Measurements from ENCODE around the gene IRS2.
A peak's percentile ranks its signal among the peaks of the same experiment; 100 is the strongest.
"Not testable (repeated sequence)": the region's sequence is repeated elsewhere in the genome, so short reads cannot be mapped to it uniquely, and the experiment has no call there.

Gene IRS2, protein sequence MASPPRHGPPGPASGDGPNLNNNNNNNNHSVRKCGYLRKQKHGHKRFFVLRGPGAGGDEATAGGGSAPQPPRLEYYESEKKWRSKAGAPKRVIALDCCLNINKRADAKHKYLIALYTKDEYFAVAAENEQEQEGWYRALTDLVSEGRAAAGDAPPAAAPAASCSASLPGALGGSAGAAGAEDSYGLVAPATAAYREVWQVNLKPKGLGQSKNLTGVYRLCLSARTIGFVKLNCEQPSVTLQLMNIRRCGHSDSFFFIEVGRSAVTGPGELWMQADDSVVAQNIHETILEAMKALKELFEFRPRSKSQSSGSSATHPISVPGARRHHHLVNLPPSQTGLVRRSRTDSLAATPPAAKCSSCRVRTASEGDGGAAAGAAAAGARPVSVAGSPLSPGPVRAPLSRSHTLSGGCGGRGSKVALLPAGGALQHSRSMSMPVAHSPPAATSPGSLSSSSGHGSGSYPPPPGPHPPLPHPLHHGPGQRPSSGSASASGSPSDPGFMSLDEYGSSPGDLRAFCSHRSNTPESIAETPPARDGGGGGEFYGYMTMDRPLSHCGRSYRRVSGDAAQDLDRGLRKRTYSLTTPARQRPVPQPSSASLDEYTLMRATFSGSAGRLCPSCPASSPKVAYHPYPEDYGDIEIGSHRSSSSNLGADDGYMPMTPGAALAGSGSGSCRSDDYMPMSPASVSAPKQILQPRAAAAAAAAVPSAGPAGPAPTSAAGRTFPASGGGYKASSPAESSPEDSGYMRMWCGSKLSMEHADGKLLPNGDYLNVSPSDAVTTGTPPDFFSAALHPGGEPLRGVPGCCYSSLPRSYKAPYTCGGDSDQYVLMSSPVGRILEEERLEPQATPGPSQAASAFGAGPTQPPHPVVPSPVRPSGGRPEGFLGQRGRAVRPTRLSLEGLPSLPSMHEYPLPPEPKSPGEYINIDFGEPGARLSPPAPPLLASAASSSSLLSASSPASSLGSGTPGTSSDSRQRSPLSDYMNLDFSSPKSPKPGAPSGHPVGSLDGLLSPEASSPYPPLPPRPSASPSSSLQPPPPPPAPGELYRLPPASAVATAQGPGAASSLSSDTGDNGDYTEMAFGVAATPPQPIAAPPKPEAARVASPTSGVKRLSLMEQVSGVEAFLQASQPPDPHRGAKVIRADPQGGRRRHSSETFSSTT (N-terminal part only)

DNA sequence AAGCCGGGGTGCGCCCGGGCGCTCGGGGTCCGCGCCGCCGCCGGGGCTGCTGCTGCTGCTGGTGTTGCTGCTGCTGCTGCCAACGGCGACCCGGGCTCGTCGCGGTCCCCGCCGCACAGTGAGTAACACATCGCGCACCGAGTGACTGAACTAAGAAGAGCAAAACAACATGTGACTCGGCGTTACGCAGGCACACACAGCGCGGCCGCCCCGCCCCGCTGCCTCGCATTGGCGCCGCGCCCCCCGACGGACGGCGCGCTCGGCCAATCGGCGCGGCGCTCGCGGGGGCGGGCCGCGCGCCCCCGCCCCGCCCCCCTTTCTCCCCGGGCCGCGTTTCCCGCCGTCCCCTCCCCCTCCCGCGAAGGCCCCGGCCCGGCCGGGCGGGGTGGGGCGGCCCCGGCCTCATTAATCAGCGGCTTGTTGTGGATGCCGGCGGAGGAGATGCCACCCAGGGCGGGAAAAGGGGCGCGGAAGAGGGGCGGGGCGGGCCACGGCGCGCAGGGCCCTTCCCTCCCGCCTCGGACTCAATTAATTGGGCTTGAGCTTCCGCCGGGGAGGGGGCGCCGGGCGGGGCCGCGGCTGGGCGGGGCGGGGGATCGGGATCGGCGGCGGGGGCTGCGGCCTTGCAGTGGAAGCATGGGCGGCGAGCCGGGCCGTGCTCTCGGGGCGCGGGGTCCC lies at the start of gene IRS2:
IRS2 (minus strand) TSS at position 127 of the 678 bp plus-strand sequence. CDS start 530 bp downstream, outside the sequence.
- peak; percentile 89 for DNase-seq (ENCODE audit: low read depth)

DNA sequence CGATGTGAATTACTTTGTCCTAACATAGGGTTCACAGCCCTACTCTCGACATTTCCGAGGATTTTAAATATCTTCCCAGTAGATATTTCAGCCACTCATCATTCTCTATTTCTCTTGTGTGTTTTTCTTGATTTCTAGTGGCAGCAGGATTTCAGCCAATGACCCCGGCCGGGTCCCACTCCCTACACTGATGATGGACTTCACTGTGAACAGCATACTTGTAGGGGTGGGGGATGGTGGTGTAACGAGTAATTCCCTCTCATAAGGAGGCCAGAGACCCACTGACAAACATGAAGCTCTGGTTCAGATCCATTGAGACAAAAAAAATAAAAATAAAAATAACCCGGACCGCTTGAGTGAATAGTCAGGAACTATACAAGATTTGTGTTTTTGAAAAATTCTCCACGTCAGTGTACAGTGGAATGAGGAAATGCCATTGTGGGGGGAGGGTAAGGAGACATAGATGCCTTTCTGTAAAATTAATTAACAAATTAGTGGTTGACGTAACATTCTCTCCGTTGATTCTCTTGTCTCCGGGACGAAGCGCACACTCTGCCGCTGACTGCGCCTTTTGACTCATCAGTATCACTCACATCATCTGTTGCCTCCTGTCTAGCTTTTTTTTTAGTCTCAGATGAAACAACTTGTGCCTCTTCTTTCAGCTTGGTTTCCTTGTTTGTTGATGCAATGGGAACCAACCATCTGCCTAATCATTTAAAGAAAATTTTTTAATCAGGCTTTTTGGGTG lies 48.8 kb upstream of the IRS2 start:
- DNase-seq (ENCODE audit: low read depth) = no peak

GRCh38 chr13:109833940-109834339 lies 47.6 kb upstream of the IRS2 start:
- no peak for DNase-seq (ENCODE audit: low read depth)

GRCh38 chr13:109833071-109833470 lies 46.7 kb upstream of the IRS2 start:
- no peak for DNase-seq (ENCODE audit: low read depth)

GRCh38 chr13:109828591-109829316 lies 42.4 kb upstream of the IRS2 start:
- DNase-seq (ENCODE audit: low read depth) = not testable (repeated sequence)

DNA sequence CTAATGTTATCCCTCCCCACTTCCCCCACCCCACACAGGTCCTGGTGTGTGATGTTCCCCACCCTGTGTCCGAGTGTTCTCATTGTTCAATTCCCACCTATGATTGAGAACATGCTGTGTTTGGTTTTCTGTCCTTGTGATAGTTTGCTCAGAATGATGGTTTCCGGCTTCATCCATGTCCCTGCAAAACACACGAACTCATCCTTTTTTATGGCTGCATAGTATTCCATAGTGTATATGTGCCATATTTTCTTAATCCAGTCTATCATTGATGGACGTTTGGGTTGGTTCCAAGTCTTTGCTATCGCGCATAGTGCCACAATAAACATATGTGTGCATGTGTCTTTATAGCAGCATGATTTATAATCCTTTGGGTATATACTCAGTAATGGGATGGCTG lies 36.8 kb upstream of the IRS2 start:
- DNase-seq (ENCODE audit: low read depth) = not testable (repeated sequence)

DNA sequence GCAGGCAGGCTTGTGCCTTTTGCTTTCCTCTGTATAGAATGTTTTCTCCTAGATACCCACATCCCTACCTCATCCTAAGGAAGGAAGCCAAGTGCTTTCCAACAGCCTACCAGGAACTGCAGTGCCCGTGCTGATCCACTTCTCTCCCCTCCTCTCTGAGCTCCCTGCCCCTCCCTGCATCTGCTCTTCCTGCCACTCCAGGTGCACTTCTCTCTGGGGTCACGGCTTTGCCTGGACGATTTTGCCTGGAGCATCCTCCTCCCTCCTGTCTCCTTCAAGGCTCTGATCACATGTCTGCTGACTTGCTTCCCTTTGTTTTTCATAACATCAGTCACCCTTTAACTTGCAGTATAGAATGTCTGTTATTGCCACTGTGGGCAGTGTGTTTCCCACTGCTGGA lies 34.7 kb upstream of the IRS2 start:
- no peak for DNase-seq (ENCODE audit: low read depth)

GRCh38 chr13:109819874-109820273 lies 33.5 kb upstream of the IRS2 start:
- DNase-seq (ENCODE audit: low read depth) = no peak

DNA sequence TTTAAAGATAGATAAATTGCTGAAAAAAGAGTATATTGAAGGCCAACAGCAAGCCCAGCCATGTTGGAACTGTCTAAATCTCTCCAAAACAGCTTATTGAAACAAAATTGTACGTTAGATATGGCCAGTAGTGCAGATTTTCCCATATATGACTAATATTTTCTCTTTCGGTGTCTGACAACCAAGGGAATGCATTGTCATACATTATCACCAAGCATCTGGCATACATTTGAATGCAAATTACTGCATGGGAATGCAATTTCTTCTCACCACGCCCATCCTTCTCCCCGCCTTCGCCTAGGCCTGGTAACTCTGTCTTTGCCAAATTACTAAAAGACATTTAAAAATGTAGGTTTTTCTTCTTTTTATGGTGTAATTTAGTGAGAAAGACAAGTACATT lies 32.5 kb upstream of the IRS2 start:
- no peak for DNase-seq (ENCODE audit: low read depth)

- DNase-seq (ENCODE audit: low read depth) = no peak
Measured at GRCh38 chr13:109817591-109818535, 31.5 kb upstream of the IRS2 start.

DNA sequence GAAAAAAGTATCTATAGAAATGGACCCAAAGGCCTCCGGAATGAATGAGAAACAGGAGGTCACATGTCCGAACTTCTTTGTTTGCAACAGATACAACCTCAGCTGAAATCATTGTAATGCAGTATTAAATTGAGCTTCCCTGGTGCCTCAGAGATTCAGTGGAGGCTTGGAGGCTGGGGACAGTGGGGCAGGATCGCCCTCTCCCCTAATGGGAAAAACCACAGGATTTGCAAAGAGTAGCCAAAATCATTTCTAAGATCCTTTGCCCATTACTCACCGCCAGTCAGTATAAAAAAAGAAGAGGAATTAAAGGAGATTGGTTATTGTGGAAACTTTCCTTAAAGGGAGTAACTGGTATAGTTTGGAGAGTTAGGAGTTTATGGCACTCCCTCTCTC lies 30.4 kb upstream of the IRS2 start:
- DNase-seq (ENCODE audit: low read depth) = no peak

GRCh38 chr13:109816112-109816807 lies 29.9 kb upstream of the IRS2 start:
- no peak for DNase-seq (ENCODE audit: low read depth)

DNA sequence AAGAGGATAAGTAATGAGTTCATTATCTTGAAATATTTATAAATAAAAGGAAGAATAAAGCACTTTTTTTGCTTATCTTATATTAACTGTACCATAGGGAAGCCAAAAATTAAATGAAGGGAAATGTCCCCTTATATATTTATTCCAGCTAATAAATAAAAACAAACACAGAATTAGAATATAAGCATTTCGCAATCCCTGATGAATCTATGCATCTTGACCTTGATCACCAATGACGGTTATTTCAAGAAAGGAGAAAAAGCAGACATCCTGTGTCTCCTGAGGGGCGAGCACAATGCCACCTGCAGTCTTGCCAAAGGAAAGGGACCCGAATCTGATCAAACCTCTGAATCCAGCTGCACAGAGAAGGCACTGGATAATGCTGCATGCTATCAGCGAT lies 29.3 kb upstream of the IRS2 start:
- DNase-seq (ENCODE audit: low read depth) = no peak

GRCh38 chr13:109813663-109814062 lies 27.3 kb upstream of the IRS2 start:
- DNase-seq (ENCODE audit: low read depth) = no peak

GRCh38 chr13:109812382-109812781 lies 26.0 kb upstream of the IRS2 start:
- no peak for DNase-seq (ENCODE audit: low read depth)

GRCh38 chr13:109810761-109811510 lies 24.6 kb upstream of the IRS2 start:
- no peak for DNase-seq (ENCODE audit: low read depth)

- no peak for DNase-seq (ENCODE audit: low read depth)
Measured at GRCh38 chr13:109809216-109809932, 23.0 kb upstream of the IRS2 start.
